Left lung (tissue), 10 donors: ENCODE data around the gene SLFN5. TPM values are rescaled to one million over a fixed set of nuclear protein-coding genes. Genes with fewer than 3 reads are reported as not detected.
"Not testable (repeated sequence)": the region's sequence is repeated elsewhere in the genome, so short reads cannot be mapped to it uniquely, and the experiment has no call there.

ENCODE experiments used
- ATAC-seq: fragments of 200-7000 bp; cut with Tn5 transposase; one replicate; pipeline ENCODE4 v1.9.1; 2020; ENCODE audit warnings: moderate library complexity
- DNase-seq, 4 donors: peaks; one replicate each; pipeline ENCODE4 v3.0.0-alpha.2; 2013 to 2020
- H3K27ac ChIP-seq, 2 donors: fragments of 200-600 bp; sonication (generic) in 1 of 2; one replicate each; pipeline versions ENCODE4 v1.5.0 to v1.8.0; 2020 to 2021
- H3K27me3 ChIP-seq, 2 donors: fragments of 200-600 bp; sonication (generic) in 1 of 2; one replicate each; pipeline versions ENCODE4 v1.5.0 to v1.8.0; 2020 to 2021
- H3K36me3 ChIP-seq, 2 donors: fragments of 200-600 bp; sonication (generic) in 1 of 2; one replicate each; pipeline versions ENCODE4 v1.5.0 to v1.8.0; 2020 to 2021
- H3K4me1 ChIP-seq, 2 donors: fragments of 200-600 bp; one replicate each; pipeline ENCODE4 v1.8.0; 2021
- H3K4me3 ChIP-seq, 2 donors: fragments of 200-600 bp; sonication (generic) in 1 of 2; one replicate each; pipeline versions ENCODE4 v1.5.0 to v1.8.0; 2020 to 2021; ENCODE audit warnings: mild to moderate bottlenecking in 1 of 2
- H3K9me3 ChIP-seq, 2 donors: fragments of 200-600 bp; sonication (generic) in 1 of 2; one replicate each; pipeline versions ENCODE4 v1.5.0 to v1.8.0; 2020 to 2021
- intact Hi-C, 2 donors: fragments of 100-400 bp; cut with DNase I; formaldehyde crosslinking; loops; one replicate each; pipeline versions ENCODE4 v1.11.2 to v1.14.2; 2022
- polyA plus RNA-seq, 6 donors: library from polyadenylated mRNA; unstranded; fragments of 120-200 nt; gene quantifications; one replicate each; pipeline ENCODE4 v1.2.1, GENCODE V29; 2013; ENCODE audit not compliant: insufficient read length in 6 of 6
- total RNA-seq, 2 donors: library from RNA; stranded (reverse); fragmentation: NEBNext Ultra II Directional; extraction: Animal tissue kit (Norgen Biotek cat#: 25700); gene quantifications; one replicate each; pipeline ENCODE4 v1.2.1, GENCODE V29; 2021
- TF ChIP-seq, protein P1 (sequence below), 2 donors: fragments of 200-600 bp; sonication (generic) in 1 of 2; IDR thresholded peaks; one replicate each; pipeline versions ENCODE4 v1.5.0 to v1.8.0; 2021; ENCODE audit warnings: antibody characterized with exemption in 2 of 2
- donor health status: DM: no; HTN: yes; CAD: no.
- donor health status: DM: no; HTN: no; CAD: no.

SLFN5 gene
- total and polyA plus RNA-seq, 8 donors, result 20.8 to 67.5 (median 22.8) TPM

DNA sequence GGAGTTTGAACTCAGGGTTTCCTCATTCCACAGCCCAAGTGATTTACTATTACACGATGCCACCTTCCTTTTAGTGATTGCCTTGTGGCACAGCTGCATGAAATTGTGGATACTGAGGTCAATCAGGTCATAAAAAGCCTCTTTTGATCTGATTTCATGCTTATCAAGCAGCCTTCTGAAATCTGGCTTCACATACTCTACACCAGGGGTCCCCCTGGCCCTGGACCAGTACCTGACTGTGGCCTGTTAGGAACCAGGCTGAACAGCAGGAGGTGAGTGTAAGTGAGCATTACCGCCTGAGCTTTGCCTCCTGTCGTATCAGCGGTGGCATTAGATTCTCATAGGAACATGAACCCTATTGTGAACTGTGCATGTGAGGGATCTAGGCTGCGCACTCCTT is 13.8 kb downstream of the SLFN5 start:
- Histone ChIP-seq H3K9me3 (no peaks in the 10 kb centered on the region), H3K27ac (peak overlapping the region in 1 of 2 donors; percentile 28), H3K36me3 (peaks cover 0 to 31% of the 10 kb centered on the region in 2 donors), H3K4me1 (peaks cover 16 to 68% of the 10 kb centered on the region in 2 donors), H3K4me3 (no peak overlapping the region), H3K27me3 (no peaks in the 10 kb centered on the region)
- intact Hi-C loops, result no loop called here
- DNase-seq (no peak), ATAC-seq (no peak)
- TF ChIP-seq, protein P1, sequence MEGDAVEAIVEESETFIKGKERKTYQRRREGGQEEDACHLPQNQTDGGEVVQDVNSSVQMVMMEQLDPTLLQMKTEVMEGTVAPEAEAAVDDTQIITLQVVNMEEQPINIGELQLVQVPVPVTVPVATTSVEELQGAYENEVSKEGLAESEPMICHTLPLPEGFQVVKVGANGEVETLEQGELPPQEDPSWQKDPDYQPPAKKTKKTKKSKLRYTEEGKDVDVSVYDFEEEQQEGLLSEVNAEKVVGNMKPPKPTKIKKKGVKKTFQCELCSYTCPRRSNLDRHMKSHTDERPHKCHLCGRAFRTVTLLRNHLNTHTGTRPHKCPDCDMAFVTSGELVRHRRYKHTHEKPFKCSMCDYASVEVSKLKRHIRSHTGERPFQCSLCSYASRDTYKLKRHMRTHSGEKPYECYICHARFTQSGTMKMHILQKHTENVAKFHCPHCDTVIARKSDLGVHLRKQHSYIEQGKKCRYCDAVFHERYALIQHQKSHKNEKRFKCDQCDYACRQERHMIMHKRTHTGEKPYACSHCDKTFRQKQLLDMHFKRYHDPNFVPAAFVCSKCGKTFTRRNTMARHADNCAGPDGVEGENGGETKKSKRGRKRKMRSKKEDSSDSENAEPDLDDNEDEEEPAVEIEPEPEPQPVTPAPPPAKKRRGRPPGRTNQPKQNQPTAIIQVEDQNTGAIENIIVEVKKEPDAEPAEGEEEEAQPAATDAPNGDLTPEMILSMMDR (IDR thresholded peaks at IDR 0.05), result no peak

DNA sequence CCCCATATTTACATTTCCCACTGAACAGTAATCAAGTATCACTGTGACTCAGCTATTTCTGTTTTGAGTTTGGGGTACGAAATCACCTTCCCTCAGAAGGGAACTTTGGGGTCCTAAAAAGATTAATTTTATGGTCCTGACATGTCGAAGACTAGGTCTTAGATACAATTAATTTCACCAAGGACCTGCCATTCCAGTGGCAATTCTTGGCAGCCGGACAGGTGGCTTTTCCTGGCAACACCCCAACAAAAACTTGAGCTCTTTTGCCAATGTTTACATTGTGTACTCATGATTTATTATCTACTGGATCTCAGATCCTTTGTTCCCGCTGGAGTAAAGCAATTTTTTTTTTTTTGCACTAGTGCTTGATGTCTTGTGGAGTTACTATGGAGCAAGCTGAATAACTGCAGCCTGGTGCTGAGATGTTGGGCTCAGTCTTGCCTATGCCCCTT is 14.4 kb downstream of the SLFN5 start:
- H3K4me1 ChIP-seq, result peaks cover 16 to 62% of the 10 kb centered on the region in 2 donors

DNA sequence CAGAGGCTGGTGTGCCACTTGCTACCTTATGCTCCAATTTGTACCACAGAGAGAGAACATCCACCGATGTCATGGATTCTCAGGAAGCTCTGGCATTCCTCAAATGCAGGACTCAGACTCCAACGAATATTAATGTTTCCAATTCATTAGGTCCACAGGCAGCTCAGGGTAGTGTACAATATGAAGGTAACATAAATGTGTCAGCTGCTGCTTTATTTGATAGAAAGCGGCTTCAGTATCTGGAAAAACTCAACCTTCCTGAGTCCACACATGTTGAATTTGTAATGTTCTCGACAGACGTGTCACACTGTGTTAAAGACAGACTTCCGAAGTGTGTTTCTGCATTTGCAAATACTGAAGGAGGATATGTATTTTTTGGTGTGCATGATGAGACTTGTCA is 16.1 kb downstream of the SLFN5 start:
- no peak overlapping the region for H3K4me3 ChIP-seq
- DNase-seq (no peak), ATAC-seq (no peak)
- intact Hi-C loops, result no loop called here
- no peaks in the 10 kb centered on the region for H3K27me3 ChIP-seq
- H3K4me1 ChIP-seq, result peaks cover 8 to 45% of the 10 kb centered on the region in 2 donors
- no peaks in the 10 kb centered on the region for H3K9me3 ChIP-seq
- peaks cover 0 to 55% of the 10 kb centered on the region in 2 donors for H3K36me3 ChIP-seq
- TF ChIP-seq, protein P1 (IDR thresholded peaks at IDR 0.05), result no peak
- H3K27ac ChIP-seq, result no peak overlapping the region

More for the DNA sequence above, 14.4 kb downstream of the SLFN5 start:
- H3K27me3 ChIP-seq, result no peaks in the 10 kb centered on the region
- intact Hi-C loops, result no loop called here
- DNase-seq, result peak in 2 of 4 donors; percentile 50
- ATAC-seq, result peak; percentile 49
- peak overlapping the region in 1 of 2 donors; percentile 31 for H3K27ac ChIP-seq
- H3K36me3 ChIP-seq, result peaks cover 0 to 37% of the 10 kb centered on the region in 2 donors
- H3K9me3 ChIP-seq, result no peaks in the 10 kb centered on the region
- TF ChIP-seq, protein P1 (IDR thresholded peaks at IDR 0.05), result no peak
- no peak overlapping the region for H3K4me3 ChIP-seq

DNA sequence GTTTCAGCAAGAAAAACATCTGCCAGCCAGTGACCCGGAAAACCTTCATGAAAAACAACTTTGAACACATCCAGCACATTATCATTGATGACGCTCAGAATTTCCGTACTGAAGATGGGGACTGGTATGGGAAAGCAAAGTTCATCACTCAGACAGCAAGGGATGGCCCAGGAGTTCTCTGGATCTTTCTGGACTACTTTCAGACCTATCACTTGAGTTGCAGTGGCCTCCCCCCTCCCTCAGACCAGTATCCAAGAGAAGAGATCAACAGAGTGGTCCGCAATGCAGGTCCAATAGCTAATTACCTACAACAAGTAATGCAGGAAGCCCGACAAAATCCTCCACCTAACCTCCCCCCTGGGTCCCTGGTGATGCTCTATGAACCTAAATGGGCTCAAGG is 22.2 kb downstream of the SLFN5 start:
- DNase-seq, result no peak
- intact Hi-C loops, result no loop called here
- Histone ChIP-seq H3K4me3 (no peak overlapping the region), H3K36me3 (peaks cover 0 to 77% of the 10 kb centered on the region in 2 donors), H3K27me3 (no peaks in the 10 kb centered on the region), H3K27ac (no peak overlapping the region), H3K4me1 (no peaks in the 10 kb centered on the region), H3K9me3 (no peaks in the 10 kb centered on the region)
- TF ChIP-seq, protein P1 (IDR thresholded peaks at IDR 0.05), result no peak
- no peak for ATAC-seq

DNA sequence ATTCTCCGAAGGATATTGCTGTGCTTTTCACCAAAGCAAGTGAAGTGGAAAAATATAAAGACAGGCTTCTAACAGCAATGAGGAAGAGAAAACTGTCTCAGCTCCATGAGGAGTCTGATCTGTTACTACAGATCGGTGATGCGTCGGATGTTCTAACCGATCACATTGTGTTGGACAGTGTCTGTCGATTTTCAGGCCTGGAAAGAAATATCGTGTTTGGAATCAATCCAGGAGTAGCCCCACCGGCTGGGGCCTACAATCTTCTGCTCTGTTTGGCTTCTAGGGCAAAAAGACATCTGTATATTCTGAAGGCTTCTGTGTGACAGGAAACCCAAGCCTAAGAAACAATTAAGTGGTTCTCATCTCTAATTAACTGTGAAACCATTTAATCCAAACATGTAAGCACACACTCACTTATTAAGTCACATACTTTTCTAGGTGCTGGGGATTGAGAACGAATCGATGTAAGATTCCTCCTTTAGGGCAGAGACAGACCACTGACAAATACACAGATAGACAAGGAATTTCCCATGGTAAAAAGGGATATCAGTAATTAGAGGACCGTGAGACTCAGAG is 22.8 kb downstream of the SLFN5 start:
- DNase-seq (no peak), ATAC-seq (no peak)
- Histone ChIP-seq H3K27ac (no peak overlapping the region), H3K4me1 (no peaks in the 10 kb centered on the region), H3K27me3 (no peaks in the 10 kb centered on the region), H3K4me3 (no peak overlapping the region), H3K9me3 (no peaks in the 10 kb centered on the region), H3K36me3 (peaks cover 0 to 77% of the 10 kb centered on the region in 2 donors)
- TF ChIP-seq, protein P1 (IDR thresholded peaks at IDR 0.05), result no peak
- intact Hi-C loops, result no loop called here

DNA sequence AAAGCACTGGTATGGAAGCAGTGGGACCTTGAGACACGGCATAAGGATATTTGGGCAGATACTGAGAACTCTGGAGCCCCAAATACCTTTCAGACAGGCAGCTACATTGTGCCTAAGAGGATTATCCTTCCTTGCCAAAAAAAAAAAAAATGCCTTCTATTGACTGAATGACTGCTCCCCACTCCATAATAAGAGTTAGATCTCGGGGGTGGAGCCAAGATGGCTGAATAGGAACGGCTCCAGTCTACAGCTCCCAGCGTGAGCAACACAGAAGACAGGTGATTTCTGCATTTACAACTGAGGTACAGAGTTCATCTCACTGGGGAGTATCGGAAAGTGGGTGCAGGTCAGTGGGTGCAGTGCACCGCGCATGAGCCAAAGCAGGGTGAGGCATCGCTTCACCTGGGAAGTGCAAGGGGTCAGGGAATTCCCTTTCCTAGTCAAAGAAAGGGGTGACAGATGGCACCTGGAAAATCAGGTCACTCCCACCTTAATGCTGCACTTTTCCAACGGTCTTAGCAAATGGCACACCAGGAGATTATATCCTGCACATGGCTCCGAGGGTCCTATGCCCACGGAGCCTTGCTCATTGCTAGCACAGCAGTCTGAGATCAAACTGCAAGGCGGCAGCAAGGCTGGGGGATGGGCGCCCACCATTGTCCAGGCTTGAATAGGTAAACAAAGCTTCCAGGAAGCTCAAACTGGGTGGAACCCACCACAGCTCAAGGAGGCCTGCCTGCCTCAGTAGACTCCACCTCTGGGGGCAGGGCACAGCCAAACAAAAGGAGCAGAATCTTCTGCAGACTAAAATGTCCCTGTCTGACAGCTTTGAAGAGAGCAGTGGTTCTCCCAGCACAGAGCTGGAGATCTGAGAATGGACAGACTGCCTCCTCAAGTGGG is 31.5 kb downstream of the SLFN5 start:
- H3K4me1 ChIP-seq, H3K9me3 ChIP-seq, intact Hi-C loops, H3K4me3 ChIP-seq, H3K27ac ChIP-seq, DNase-seq, H3K36me3 ChIP-seq, H3K27me3 ChIP-seq, ATAC-seq: not testable (repeated sequence)

DNA sequence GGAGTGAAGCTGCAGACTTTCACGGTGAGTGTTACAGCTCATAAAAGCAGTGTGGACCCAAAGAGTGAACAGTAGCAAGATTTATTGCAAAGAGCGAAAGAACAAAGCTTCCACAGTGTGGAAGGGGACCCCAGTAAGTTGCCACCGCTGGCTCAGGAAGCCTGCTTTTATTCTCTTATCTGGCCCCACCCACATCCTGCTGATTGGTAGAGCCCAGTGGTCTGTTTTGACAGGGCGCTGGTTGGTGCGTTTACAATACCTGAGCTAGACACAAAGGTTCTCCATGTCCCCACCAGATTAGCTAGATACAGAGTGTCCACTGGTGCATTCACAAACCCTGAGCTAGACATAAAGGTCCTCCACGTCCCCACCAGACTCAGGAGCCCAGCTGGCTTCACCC is 35.6 kb downstream of the SLFN5 start:
- H3K27me3 ChIP-seq, DNase-seq, H3K4me1 ChIP-seq, intact Hi-C loops, H3K4me3 ChIP-seq, H3K9me3 ChIP-seq, ATAC-seq, H3K27ac ChIP-seq, H3K36me3 ChIP-seq: not testable (repeated sequence)

DNA sequence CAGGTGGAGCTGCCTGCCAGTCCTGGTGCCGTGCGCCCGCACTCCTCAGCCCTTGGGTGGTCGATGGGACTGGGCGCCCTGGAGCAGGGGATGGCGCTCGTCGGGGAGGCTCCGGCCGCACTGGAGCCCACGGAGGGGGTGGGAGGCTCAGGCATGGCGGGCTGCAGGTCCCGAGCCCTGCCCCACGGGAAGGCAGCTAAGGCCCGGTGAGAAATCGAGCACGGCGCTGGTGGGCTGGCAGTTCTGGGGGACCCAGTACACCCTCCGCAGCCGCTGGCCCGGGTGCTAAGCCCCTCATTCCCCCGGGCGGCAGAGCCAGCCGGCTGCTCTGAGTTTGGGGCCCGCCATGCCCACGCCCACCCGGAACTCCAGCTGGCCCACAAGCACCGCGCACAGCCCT is 36.0 kb downstream of the SLFN5 start:
- intact Hi-C loops, H3K4me1 ChIP-seq, ATAC-seq, H3K9me3 ChIP-seq, DNase-seq, H3K4me3 ChIP-seq, H3K27ac ChIP-seq, H3K36me3 ChIP-seq, H3K27me3 ChIP-seq: not testable (repeated sequence)
